ENCODE measurements around the gene TIPRL. TPM values are rescaled to one million over a fixed set of nuclear protein-coding genes. Genes with fewer than 3 reads are reported as not detected.

The TIPRL gene
- total and polyA plus RNA-seq, 9 of the 15 experiments (the other 6 are each of a cell fraction or from before 2014, with no cell fraction given), result 41.4 to 90.2 (median 69.9) TPM

GRCh38 chr1:168225476-168226190 lies 46.9 kb downstream of the TIPRL start, which contains the start of gene SFT2D2 (continued):
- TF ChIP-seq FOXM1 (IDR thresholded peaks at IDR 0.05; ENCODE audit: low read depth) (no peak), FOXM1 (CRISPR knock-in tag; IDR thresholded peaks at IDR 0.05; ENCODE audit: low read depth) (no peak; the same call in none of the 2 replicates), E2F1 (CRISPR knock-in tag; IDR thresholded peaks at IDR 0.05) (peak; percentile 93), DPF2 (IDR thresholded peaks at IDR 0.05) (peak; percentile 60), GTF2A2 (tag; IDR thresholded peaks at IDR 0.05) (peak; percentile 91), RFX5 (IDR thresholded peaks at IDR 0.05; ENCODE audit: low read depth, low read length) (no peak), ATF4 (CRISPR knock-in tag; IDR thresholded peaks at IDR 0.05) (peak; percentile 50), ZNF175 (CRISPR knock-in tag; IDR thresholded peaks at IDR 0.05; ENCODE audit: low read depth) (peak; percentile 95), ZNF143 (CRISPR knock-in tag; IDR thresholded peaks at IDR 0.05) (peak; percentile 83), L3MBTL2 (IDR thresholded peaks at IDR 0.05) (peak; percentile 100), ZEB2 (IDR thresholded peaks at IDR 0.05) (peak; percentile 43; the same call in 1 of the 2 replicates), ZNF280B (CRISPR knock-in tag; IDR thresholded peaks at IDR 0.05) (no peak), ZNF165 (CRISPR knock-in tag; IDR thresholded peaks at IDR 0.05; ENCODE audit: borderline replicate concordance) (0 out of 2 replicates have a peak, but pooled peaks have one; percentile 77), FOXA3 (CRISPR knock-in tag; conservative IDR thresholded peaks at IDR 0.05 in 1 of 2, IDR thresholded peaks at IDR 0.05 in 1 of 2) (peak in 1 of 2 experiments; percentile 78; a peak in 1 of 4 replicates), ZBTB40 (IDR thresholded peaks at IDR 0.05) (no peak), ZBTB40 (CRISPR knock-in tag; IDR thresholded peaks at IDR 0.05) (no peak)
